SK-N-MC (cell line): ENCODE measurements around the gene OSGEP.

Experiments
- EZH2 ChIP-seq: fragments of 200-600 bp; sonication (generic); IDR thresholded peaks from one replicate; pipeline ENCODE4 v1.6.1; 2017; ENCODE audit warnings: antibody characterized with exemption
- POLR2AphosphoS5 ChIP-seq: IDR thresholded peaks from 2 replicates; pipeline ENCODE4 v1.6.1; 2012; ENCODE audit warnings: mild to moderate bottlenecking, low read depth, low read length, borderline replicate concordance

GRCh38 chr14:20454516-20455354 lies at the start of gene OSGEP, which contains the start of gene APEX1:
- TF ChIP-seq POLR2AphosphoS5 (peak; percentile 84), EZH2 (no peak)
